Measurements from ENCODE around the gene EIF5A2.
"Not testable (repeated sequence)": the region's sequence is repeated elsewhere in the genome, so short reads cannot be mapped to it uniquely, and the experiment has no call there.

Gene EIF5A2

GRCh38 chr3:170908235-170909116 lies at the start of gene EIF5A2:
EIF5A2 (minus strand) TSS chr3:170908637; CDS start chr3:170907806, 831 bp downstream.
- peak; percentile 88 to 93 for DNase-seq

DNA sequence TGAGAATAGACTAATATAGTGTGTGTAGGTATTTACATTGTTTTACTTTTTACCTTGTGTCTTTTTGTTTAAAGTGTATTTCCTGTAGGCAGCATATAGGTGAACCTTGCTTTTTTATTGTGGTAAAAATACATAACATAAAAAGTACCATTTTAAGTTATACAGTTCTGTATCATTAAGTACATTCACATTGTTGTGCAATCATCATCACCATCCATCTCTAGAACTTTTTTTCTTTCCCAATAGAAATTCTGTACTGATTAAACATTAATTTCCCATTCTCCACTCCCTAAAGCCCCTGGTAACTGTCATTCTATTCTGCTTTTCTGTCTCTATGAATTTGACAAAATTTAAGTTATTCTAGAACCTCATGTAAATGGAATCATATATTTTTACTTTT lies 48.2 kb upstream of the EIF5A2 start:
- DNase-seq, result no peak

GRCh38 chr3:170953736-170954135 lies 45.3 kb upstream of the EIF5A2 start:
- DNase-seq, result no peak

- DNase-seq, result no peak
Measured at GRCh38 chr3:170953229-170953628, 44.8 kb upstream of the EIF5A2 start.

- DNase-seq, result no peak
Measured at GRCh38 chr3:170949211-170949610, 40.8 kb upstream of the EIF5A2 start.

- no peak for DNase-seq
Measured at GRCh38 chr3:170947018-170947769, 38.8 kb upstream of the EIF5A2 start.

DNA sequence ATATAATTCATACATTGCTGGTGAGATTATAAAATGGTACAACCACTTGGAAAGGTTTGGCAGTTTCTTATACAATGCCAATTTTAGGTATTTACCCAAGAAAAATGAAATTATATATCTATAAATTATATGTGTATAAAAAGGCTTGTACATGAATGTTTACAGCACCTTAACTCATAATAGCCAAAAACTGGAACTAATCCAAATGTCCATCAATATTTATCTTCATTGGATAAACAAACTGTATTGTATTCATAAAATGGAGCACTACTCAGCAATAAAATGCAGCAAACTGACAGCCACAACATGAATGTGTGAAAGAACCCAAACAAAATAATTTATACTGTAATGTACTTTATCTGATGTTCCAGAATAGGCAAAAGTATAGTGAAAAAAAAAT lies 33.6 kb upstream of the EIF5A2 start:
- no peak for DNase-seq

DNA sequence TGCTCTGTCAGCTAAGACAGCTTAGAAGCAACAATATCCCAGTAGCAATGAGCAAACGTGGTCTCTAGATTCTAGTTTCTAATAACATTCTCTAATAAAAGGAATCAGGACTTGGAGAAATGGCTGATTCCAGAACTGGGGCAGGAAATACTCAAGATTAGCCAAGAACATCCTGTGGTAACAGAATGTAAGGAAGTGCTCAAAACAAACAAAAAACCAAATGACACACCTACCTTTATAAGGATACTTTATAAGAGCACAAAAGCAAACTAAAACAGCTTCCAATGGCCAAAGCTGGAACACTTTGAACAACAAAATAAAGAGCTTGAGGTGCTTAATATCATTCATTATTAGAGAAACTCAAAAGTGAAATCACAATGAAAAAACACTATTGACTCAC lies 33.1 kb upstream of the EIF5A2 start:
- DNase-seq, result no peak

DNA sequence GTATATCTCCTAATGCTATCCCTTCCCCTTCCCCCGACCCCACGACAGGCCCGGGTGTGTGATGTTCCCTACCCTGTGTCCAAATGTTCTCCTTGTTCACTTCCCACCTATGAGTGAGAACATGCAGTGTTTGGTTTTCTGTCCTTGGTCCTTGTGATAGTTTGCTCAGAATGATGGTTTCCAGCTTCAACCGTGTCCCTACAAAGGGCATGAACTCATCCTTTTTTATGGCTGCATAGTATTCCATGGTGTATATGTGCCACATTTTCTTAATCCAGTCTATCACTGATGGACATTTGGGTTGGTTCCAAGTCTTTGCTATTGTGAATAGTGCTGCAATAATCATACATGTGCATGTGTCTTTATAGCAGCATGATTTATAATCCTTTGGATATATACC lies 24.6 kb upstream of the EIF5A2 start:
- DNase-seq, result not testable (repeated sequence)

GRCh38 chr3:170923553-170923952 lies 15.1 kb upstream of the EIF5A2 start:
- DNase-seq, result not testable (repeated sequence)

DNA sequence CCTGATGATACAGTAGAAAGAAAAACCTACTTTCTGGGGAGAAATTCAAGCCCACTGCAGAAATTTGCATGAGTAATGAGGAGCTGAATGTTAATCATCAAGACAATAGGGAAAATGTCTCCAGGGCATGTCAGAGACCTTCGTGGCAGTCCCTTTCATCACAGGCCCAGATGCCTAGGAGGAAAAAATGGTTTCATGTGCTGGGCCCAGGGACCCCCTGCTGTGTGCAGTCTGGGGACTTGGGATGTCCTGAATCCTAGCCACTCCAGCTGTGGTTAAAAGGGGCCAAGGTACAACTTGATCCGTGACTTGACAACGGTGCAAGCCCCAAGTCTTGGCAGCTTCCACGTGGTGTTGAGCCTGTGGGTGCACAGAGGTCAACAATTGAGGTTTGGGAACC lies 10.3 kb upstream of the EIF5A2 start:
- no peak for DNase-seq

- DNase-seq, result no peak
Measured at GRCh38 chr3:170914690-170915089, 6.3 kb upstream of the EIF5A2 start.

DNA sequence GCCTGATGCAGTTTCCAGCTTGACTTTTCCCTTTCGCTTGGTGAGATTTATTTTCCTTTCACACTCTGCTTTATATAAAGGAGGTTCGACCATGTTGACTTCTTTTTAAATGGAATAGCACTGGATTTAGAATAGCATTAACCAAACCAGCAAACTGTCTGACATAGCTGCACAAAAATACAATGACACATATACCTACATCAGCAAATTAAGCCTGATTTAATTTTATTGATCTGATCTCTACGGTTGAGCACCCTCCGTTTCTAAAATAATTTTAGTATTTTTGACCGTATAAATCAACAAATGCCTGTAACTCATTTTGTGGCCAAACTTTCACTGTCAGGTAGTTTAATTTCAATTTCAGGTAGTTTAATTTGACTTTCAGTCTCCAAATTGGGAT lies 5.8 kb upstream of the EIF5A2 start:
- DNase-seq, result no peak

DNA sequence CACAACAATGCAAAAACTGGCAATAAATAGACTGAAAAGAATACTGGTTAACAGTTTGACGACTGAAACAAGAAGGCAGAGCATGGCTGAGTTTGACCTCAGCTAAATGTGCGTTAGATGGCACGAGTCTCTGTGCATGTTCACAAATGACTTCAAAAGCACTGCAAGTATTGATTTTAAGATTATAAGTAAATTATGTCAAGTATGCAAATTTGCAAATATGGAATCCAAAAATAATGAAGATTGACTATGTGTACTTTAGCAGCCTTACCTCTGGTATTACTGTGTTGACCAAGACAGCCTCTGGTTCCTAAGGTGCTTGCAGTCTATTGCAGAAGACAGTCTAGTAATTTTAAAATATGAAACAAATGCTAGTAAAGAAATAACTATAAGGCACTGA lies 2.6 kb upstream of the EIF5A2 start:
- DNase-seq, result no peak

- DNase-seq, result no peak
Measured at GRCh38 chr3:170910542-170910941, 2.1 kb upstream of the EIF5A2 start.

GRCh38 chr3:170909129-170909903 lies 879 bp upstream of the EIF5A2 start:
- no peak for DNase-seq

DNA sequence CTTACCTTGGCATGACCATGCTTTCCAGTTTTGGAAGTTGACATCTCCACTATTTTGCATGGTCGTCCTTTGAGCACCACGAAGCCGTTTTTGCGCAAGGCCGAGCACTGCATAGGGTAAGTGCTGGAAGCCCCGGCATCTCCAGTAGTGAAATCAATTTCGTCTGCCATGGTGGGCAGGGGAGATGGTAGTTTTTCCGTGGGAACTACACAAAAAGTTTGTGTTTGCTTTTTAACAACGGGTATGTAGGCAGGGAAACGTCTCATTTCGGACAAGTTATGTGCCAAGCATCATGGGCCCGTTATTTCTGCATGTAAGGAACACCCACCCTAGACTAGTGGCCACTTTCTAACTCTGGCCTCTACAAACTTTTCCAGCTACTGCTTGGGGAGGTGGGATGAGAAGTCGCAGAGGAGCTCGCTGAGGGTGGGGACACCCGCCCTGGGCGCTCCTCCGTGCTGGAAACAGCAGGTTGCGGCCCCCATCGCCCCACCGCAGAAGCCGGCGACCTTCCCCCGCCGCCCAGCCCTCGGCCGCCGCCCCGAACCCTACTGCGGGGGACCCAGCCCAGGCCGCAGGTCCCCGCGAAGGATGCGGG lies 701 bp downstream of the EIF5A2 start:
- no peak for DNase-seq

GRCh38 chr3:170905862-170906261 lies 2.6 kb downstream of the EIF5A2 start:
- DNase-seq, result no peak

GRCh38 chr3:170903123-170903522 lies 5.3 kb downstream of the EIF5A2 start:
- no peak for DNase-seq

- no peak for DNase-seq
Measured at GRCh38 chr3:170899455-170899854, 9.0 kb downstream of the EIF5A2 start.

DNA sequence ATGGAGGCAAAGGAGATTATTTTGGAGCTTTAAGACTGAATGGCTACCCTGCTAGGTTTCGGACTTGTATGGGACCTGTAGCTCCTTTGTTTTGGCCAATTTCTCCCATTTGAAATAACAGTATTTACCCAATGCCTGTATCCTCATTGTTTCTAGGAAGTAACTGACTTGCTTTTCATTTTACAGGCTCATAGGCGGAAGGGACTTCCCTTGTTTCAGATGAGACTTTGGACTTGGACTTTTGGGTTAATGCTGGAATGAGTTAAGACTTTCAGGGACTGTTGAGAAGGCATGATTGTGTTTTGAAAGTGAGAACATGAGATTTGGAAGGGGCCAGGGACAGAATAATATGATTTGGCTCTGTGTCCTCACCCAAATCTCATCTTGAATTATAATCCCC lies 10.5 kb downstream of the EIF5A2 start:
- no peak for DNase-seq

DNA sequence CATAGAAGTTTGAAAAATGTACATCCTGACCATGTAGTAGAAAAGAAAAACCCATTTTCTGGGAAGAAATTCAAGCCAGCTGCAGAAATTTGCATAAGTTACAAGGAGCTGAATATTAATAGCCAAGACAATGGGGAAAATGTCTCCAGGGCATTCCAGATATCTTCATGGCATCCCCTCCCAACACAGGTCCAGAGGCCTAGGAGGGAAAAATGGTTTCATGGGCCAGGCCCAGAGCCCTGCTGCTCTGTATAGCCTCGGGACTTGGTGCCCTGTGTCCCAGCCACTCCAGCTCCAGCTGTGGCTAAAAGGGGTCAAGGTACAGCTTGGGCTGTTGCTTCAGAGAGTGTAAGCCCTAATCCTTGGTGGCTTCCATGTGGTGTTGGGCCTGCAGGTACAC lies 11.2 kb downstream of the EIF5A2 start:
- not testable (repeated sequence) for DNase-seq

GRCh38 chr3:170896781-170897180 lies 11.7 kb downstream of the EIF5A2 start:
- no peak for DNase-seq
